ENCODE measurements around the gene DSCAM. TPM values are rescaled to one million over a fixed set of nuclear protein-coding genes. Genes with fewer than 3 reads are reported as not detected.

DSCAM gene
- total RNA-seq, 1 donor from 2014 or later, result not detected

- intact Hi-C loops (cut with DNase I), result loop anchor here (5.0 to 10.0 kb wide), 2 partner anchors 267 to 344 kb away; no protein-coding TSS in a partner anchor
- DNase-seq (ENCODE audit: extremely low spot score in 2 of 2), result no peak
- Histone ChIP-seq H3K27me3 (no peaks in the 10 kb centered on the region), H3K36me3 (no peaks in the 10 kb centered on the region), H3K4me1 (no peaks in the 10 kb centered on the region), H3K27ac (no peak overlapping the region), H3K4me3 (no peak overlapping the region), H3K9me3 (no peaks in the 10 kb centered on the region)
- TF ChIP-seq POLR2A (IDR thresholded peaks at IDR 0.05) (no peak), CTCF (IDR thresholded peaks at IDR 0.05) (no peak), POLR2AphosphoS5 (IDR thresholded peaks at IDR 0.05; ENCODE audit: insufficient read depth in 1 of 2, low read depth in 1 of 2) (no peak)
These were observed 718.1 kb downstream of the DSCAM start for GRCh38 chr21:40128891-40129290.

GRCh38 chr21:40120940-40121575 is 725.9 kb downstream of the DSCAM start:
- intact Hi-C loops (cut with DNase I), result loop anchor here (10.0 kb wide), 1 partner anchor 336 kb away; no protein-coding TSS in a partner anchor

GRCh38 chr21:40118527-40118926 is 728.4 kb downstream of the DSCAM start:
- no peak for DNase-seq (ENCODE audit: extremely low spot score in 2 of 2)
- H3K36me3 ChIP-seq, result no peaks in the 10 kb centered on the region
- H3K27ac ChIP-seq, result no peak overlapping the region
- H3K4me1 ChIP-seq, result no peaks in the 10 kb centered on the region
- no peak for TF ChIP-seq CTCF (IDR thresholded peaks at IDR 0.05)
- no peak for TF ChIP-seq POLR2AphosphoS5 (IDR thresholded peaks at IDR 0.05; ENCODE audit: insufficient read depth in 1 of 2, low read depth in 1 of 2)
- no peak for TF ChIP-seq POLR2A (IDR thresholded peaks at IDR 0.05)
- no peaks in the 10 kb centered on the region for H3K9me3 ChIP-seq
- no peak overlapping the region for H3K4me3 ChIP-seq
- no peaks in the 10 kb centered on the region for H3K27me3 ChIP-seq
- intact Hi-C loops (cut with DNase I), result no loop called here

More at GRCh38 chr21:40120940-40121575, 725.9 kb downstream of the DSCAM start:
- Histone ChIP-seq H3K36me3 (no peaks in the 10 kb centered on the region), H3K27ac (no peak overlapping the region), H3K27me3 (no peaks in the 10 kb centered on the region), H3K4me1 (no peaks in the 10 kb centered on the region), H3K4me3 (no peak overlapping the region), H3K9me3 (no peaks in the 10 kb centered on the region)
- no peak for DNase-seq (ENCODE audit: extremely low spot score in 2 of 2)
- TF ChIP-seq POLR2A (IDR thresholded peaks at IDR 0.05) (no peak), CTCF (IDR thresholded peaks at IDR 0.05) (peak; percentile 46 to 85 (median 67)), POLR2AphosphoS5 (IDR thresholded peaks at IDR 0.05; ENCODE audit: insufficient read depth in 1 of 2, low read depth in 1 of 2) (no peak)

- H3K27ac ChIP-seq, result no peak overlapping the region
- intact Hi-C loops (cut with DNase I), result no loop called here
These were observed 729.7 kb downstream of the DSCAM start for GRCh38 chr21:40117236-40117635.

More at GRCh38 chr21:40117236-40117635, 729.7 kb downstream of the DSCAM start:
- no peaks in the 10 kb centered on the region for H3K9me3 ChIP-seq
- no peak for DNase-seq (ENCODE audit: extremely low spot score in 2 of 2)
- no peaks in the 10 kb centered on the region for H3K27me3 ChIP-seq
- no peaks in the 10 kb centered on the region for H3K4me1 ChIP-seq
- H3K4me3 ChIP-seq, result no peak overlapping the region
- no peaks in the 10 kb centered on the region for H3K36me3 ChIP-seq
- TF ChIP-seq CTCF (IDR thresholded peaks at IDR 0.05) (no peak), POLR2AphosphoS5 (IDR thresholded peaks at IDR 0.05; ENCODE audit: insufficient read depth in 1 of 2, low read depth in 1 of 2) (no peak), POLR2A (IDR thresholded peaks at IDR 0.05) (no peak)

Data from vagina (tissue), 2 donors.